UCSD-AML1 (cell line): ENCODE results near the gene APOA4.
A peak's percentile ranks its signal among the peaks of the same experiment; 100 is the strongest.

Experiments
- DNase-seq: peaks from one replicate; lab custom pipeline; 2025; ENCODE audit not compliant: unreplicated experiment; lab: John Stamatoyannopoulos, UW

APOA4 gene

GRCh38 chr11:116782728-116783127, 40.4 kb downstream of the APOA4 start:
- no peak for DNase-seq

- no peak for DNase-seq
These were observed 44.5 kb downstream of the APOA4 start for GRCh38 chr11:116778556-116778955.

GRCh38 chr11:116777056-116777455, 46.0 kb downstream of the APOA4 start:
- DNase-seq: no peak

- no peak for DNase-seq
These were observed 46.6 kb downstream of the APOA4 start for GRCh38 chr11:116776522-116776984.

GRCh38 chr11:116775975-116776374, 47.1 kb downstream of the APOA4 start:
- DNase-seq: no peak

GRCh38 chr11:116774661-116775060, 48.4 kb downstream of the APOA4 start:
- DNase-seq: no peak

- peak; percentile 82 for DNase-seq
These were observed 49.7 kb downstream of the APOA4 start for GRCh38 chr11:116773203-116774097.

- DNase-seq: peak; percentile 90
These were observed 50.5 kb downstream of the APOA4 start, which contains the start of gene BUD13 for GRCh38 chr11:116772443-116773202. Gene BUD13 (minus strand): TSS chr11:116772987. CDS start chr11:116772964, 23 bp downstream.

GRCh38 chr11:116771935-116772334, 51.2 kb downstream of the APOA4 start:
- no peak for DNase-seq
